Activated T-cell treated with anti-CD3 and anti-CD28 coated beads for 24 hours (primary cell): ENCODE measurements around the gene MXRA5.
"Not testable (repeated sequence)": the region's sequence is repeated elsewhere in the genome, so short reads cannot be mapped to it uniquely, and the experiment has no call there.

Experiments used
- DNase-seq: peaks from one replicate; pipeline ENCODE4 v3.0.0-alpha.2; 2020; ENCODE audit warnings: low read depth

Gene MXRA5

DNA sequence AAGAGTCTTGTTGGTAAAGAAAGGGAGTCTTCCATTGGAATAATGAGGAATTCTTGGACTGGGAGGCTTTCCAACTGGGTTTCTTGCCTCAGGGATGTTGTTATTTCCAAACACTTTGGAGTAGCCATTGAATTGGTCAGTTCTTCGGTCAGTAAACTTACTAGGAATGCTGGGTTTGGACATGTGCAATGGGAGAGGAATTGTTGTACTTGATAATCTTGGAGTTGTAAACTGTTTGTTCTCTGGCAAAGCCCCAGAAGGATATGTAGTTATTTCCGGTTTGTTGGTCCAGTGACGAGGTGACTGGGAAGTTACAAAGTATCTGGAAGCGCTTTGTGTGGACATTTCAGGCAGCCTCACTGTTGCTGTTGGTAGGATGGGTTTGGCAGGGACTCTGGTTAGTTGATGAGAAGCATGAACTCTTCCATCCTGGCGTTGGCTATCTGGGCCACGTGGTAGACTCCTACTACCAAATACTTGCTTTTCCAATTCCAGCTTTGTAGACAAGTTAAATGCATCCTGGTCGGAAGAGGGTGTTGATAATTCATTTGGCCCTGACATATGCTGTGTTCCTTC lies 25.9 kb downstream of the MXRA5 start:
- no peak for DNase-seq

DNA sequence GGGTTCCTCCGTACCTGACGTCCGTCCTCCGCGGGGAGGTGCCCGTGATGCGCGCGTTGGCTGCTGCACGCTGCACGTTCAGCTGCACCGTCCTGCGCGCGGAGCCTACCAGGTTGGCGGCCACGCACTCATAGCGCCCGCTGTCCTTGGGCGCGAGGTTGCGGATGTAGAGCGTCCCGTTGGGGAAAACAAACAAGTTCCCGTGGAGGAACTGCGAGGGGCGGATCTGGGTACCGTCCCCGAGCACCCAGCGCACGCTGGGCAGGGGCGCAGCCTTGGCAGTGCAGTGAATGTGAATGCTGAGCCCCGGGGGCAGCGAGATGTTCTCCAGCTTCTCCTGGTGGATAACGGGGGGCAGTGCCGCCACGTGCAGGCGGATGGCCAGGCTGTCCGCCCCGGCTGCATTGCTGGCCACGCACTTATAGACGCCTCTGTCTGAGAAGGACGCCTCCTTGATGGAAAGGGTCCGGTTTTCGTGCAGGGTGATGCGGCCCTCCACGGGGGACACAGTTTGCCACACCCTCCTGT lies 29.2 kb downstream of the MXRA5 start:
- DNase-seq, result no peak

GRCh38 chrX:3312109-3312508 lies 34.3 kb downstream of the MXRA5 start:
- DNase-seq, result no peak

DNA sequence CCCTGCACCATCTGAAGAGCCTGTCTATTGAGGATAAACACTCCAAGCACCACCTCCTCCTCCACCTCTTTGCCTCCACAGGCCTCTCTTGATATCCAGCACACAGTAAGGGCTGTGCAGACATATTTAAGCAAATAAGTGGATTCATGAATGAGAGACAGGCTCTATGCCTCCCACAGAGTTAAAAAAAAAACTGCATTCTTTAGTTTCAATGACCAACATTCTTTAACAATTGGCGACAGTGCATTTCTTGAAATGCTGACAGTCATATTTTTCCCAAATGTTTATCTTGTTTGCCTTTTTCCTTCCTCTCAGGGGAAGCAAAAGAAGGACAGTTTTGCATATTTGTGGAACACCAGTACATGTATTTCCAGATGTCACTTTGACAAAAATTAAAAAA lies 38.6 kb downstream of the MXRA5 start:
- DNase-seq, result no peak

DNA sequence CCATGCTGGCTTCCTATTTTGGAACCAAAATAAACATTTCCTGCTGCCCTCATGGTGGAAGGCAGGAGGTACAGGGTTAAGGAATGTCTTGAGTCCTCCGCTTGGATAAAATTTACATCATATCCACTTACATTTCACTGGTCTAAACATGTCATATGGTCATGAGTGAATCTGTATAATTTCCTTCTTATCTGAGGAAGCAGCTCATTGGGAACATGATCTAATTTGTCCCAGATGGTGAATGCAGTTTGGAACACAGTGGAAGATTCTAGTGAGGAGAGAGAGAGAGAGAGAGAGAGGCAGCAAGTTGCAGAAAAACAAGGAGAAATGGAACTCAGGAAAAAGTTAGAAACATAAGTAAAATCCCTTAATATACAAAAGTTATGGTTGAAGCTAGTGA lies 46.8 kb downstream of the MXRA5 start:
- no peak for DNase-seq

DNA sequence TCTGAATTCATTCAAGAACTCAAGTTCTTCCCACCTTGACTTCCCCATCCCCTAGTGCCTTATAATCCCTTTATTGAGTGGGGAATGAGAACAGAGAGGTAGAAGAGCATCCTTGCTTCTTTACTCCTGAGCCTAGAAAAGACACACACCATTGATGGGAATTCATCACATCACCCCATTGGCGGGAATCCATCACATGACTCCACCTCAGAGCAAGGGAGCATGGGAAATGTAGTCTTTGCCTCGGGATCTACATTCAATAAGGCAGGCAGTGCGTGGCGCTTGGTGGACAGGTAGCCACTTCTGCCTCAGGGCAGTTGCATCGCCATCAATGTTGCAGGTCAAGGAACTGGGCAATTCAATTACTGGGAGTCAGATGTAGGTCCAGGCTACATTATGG lies 50.7 kb downstream of the MXRA5 start:
- no peak for DNase-seq

- no peak for DNase-seq
Observed at GRCh38 chrX:3293251-3293650, 53.2 kb downstream of the MXRA5 start.

GRCh38 chrX:3290561-3290960 lies 55.9 kb downstream of the MXRA5 start:
- DNase-seq, result no peak

GRCh38 chrX:3286196-3286945 lies 60.1 kb downstream of the MXRA5 start:
- no peak for DNase-seq

- no peak for DNase-seq
Observed at GRCh38 chrX:3280706-3281105, 65.7 kb downstream of the MXRA5 start.

DNA sequence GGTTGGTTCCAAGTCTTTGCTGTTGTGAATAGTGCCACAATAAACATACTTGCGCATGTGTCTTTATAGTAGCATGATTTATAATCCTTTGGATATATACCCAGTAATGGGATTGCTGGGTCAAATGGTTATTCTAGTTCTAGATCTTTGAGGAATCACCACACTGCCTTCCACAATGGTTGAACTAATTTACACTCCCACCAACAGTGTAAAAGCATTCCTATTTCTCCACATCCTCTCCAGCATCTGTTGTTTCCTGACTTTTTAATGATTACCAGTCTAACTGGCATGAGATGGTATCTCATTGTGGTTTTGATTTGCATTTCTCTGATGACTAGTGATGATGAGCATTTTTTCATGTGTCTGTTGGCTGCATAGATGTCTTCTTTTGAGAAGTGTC lies 72.8 kb downstream of the MXRA5 start:
- not testable (repeated sequence) for DNase-seq

GRCh38 chrX:3271834-3272186 lies 74.6 kb downstream of the MXRA5 start:
- DNase-seq, result no peak

DNA sequence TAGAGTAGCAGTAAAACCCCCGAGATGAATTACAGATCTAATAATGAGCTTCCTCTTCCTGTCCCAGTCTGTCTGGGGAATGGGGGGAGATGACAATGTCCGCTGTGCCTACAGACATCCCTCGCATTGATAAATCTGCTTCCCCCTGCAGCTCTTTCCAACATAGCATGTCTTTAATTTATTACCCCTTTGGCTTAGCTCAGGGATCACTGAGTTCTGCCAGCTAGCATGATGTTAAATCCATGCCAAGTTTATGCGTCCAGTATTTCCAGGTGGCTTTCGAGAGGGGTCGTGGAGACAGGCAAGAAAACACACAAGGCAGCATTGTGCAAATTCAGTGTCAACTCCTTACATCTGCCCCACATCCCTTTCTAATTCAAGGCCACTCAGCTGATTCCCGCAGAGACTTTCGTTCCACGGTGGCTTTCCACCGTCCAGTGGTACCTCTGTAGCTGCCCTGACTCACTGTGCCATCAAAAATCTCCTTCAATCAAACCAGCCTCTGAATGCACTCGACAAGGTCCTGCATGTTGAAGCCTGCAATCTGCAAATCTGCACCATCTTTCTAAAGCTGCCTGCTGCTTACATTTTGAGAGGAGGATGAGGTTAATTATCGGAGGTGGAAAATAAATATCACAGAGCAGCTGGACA lies 75.1 kb downstream of the MXRA5 start:
- no peak for DNase-seq

GRCh38 chrX:3268829-3269228 lies 77.6 kb downstream of the MXRA5 start:
- no peak for DNase-seq

GRCh38 chrX:3263681-3264126 lies 82.7 kb downstream of the MXRA5 start:
- DNase-seq, result no peak

GRCh38 chrX:3262901-3263300 lies 83.6 kb downstream of the MXRA5 start:
- DNase-seq, result no peak
